GM23338 (cell line): ENCODE results near the gene RPS6KA5. TPM values are rescaled to one million over a fixed set of nuclear protein-coding genes. Genes with fewer than 3 reads are reported as not detected.
"Not testable (repeated sequence)": the region's sequence is repeated elsewhere in the genome, so short reads cannot be mapped to it uniquely, and the experiment has no call there.

ENCODE experiments used
- ATAC-seq: fragments of 200-7000 bp; cut with Tn5 transposase; 3 replicates; pipeline ENCODE4 v1.9.1; 2020
- DNase-seq: peaks from one replicate; pipeline ENCODE4 v3.0.0-alpha.2; 2015; ENCODE audit warnings: low spot score
- H2AFZ ChIP-seq: fragments of 200-600 bp; sonication (generic); 2 replicates; pipeline ENCODE4 v1.8.0; 2016; ENCODE audit warnings: antibody characterized with exemption, mild to moderate bottlenecking, moderate library complexity
- H3F3A ChIP-seq: fragments of 200-600 bp; sonication (generic); replicated peaks from 2 replicates; pipeline ENCODE4 v1.8.0; 2017; ENCODE audit warnings: antibody characterized with exemption, mixed run types, low read depth
- H3K27ac ChIP-seq: fragments of 200-600 bp; sonication (generic); 2 replicates; pipeline ENCODE4 v1.6.1; 2016; ENCODE audit warnings: low read depth
- H3K27me3 ChIP-seq: fragments of 200-600 bp; sonication (generic); 2 replicates; pipeline ENCODE4 v1.8.0; 2016; ENCODE audit warnings: mild to moderate bottlenecking, mixed run types, moderate library complexity; ENCODE audit not compliant: insufficient read depth
- H3K36me3 ChIP-seq: fragments of 200-600 bp; sonication (generic); 2 replicates; pipeline ENCODE4 v1.8.0; 2016; ENCODE audit warnings: mild to moderate bottlenecking; ENCODE audit not compliant: insufficient read depth
- H3K4me1 ChIP-seq: fragments of 200-600 bp; sonication (generic); 2 replicates; pipeline ENCODE4 v1.8.0; 2016; ENCODE audit warnings: mild to moderate bottlenecking, moderate library complexity; ENCODE audit not compliant: insufficient read depth
- H3K4me2 ChIP-seq: fragments of 200-600 bp; sonication (generic); 2 replicates; pipeline ENCODE4 v1.7.1; 2017; ENCODE audit warnings: mixed run types
- H3K4me3 ChIP-seq: fragments of 200-600 bp; sonication (generic); 2 replicates; pipeline ENCODE4 v1.6.1; 2016; ENCODE audit warnings: mixed run types
- H3K79me2 ChIP-seq: fragments of 200-600 bp; sonication (generic); replicated peaks from 2 replicates; pipeline ENCODE4 v1.8.0; 2017; ENCODE audit warnings: mild to moderate bottlenecking; ENCODE audit not compliant: insufficient read depth
- H3K9me2 ChIP-seq: fragments of 200-600 bp; sonication (generic); 2 replicates; pipeline ENCODE4 v1.8.0; 2017; ENCODE audit not compliant: insufficient read depth
- H4K20me1 ChIP-seq: fragments of 200-600 bp; sonication (generic); replicated peaks from 2 replicates; pipeline ENCODE4 v1.8.0; 2017; ENCODE audit warnings: mild to moderate bottlenecking; ENCODE audit not compliant: insufficient read depth
- H3K27ac Mint-ChIP-seq: 2 replicates; pipeline ENCODE4 v1.8.0; 2020; ENCODE audit warnings: inconsistent platforms, mild to moderate bottlenecking, moderate library complexity, mixed read lengths
- H3K27me3 Mint-ChIP-seq: 3 replicates; pipeline ENCODE4 v1.8.0; 2022; ENCODE audit warnings: low read depth, mild to moderate bottlenecking, moderate library complexity, mixed read lengths, inconsistent platforms; ENCODE audit not compliant: insufficient read depth, poor library complexity
- H3K36me3 Mint-ChIP-seq: 3 replicates; pipeline ENCODE4 v1.8.0; 2021; ENCODE audit warnings: low read depth, mild to moderate bottlenecking, inconsistent platforms, moderate library complexity, mixed read lengths
- H3K4me1 Mint-ChIP-seq: 3 replicates; pipeline ENCODE4 v1.8.0; 2020; ENCODE audit warnings: mild to moderate bottlenecking, inconsistent platforms, mixed read lengths
- H3K4me3 Mint-ChIP-seq: 3 replicates; pipeline ENCODE4 v1.8.0; 2021; ENCODE audit warnings: moderate library complexity, mild to moderate bottlenecking, inconsistent platforms, mixed read lengths
- H3K9me3 Mint-ChIP-seq: 3 replicates; pipeline ENCODE4 v1.8.0; 2020; ENCODE audit warnings: moderate library complexity, mild to moderate bottlenecking, inconsistent platforms, mixed read lengths
- CREB1 ChIP-seq: fragments of 250-450 bp; sonication (Bioruptor Pico); IDR thresholded peaks from 2 replicates; pipeline ENCODE4 v1.5.0; 2020; ENCODE audit warnings: low read depth, mild to moderate bottlenecking, moderate library complexity
- EZH2 ChIP-seq: fragments of 200-600 bp; sonication (generic); IDR thresholded peaks from one replicate; pipeline ENCODE4 v1.8.0; 2017; ENCODE audit warnings: antibody characterized with exemption, mild to moderate bottlenecking, low read depth; ENCODE audit not compliant: unreplicated experiment
- EZH2phosphoT487 ChIP-seq: fragments of 200-600 bp; sonication (generic); IDR thresholded peaks from one replicate; pipeline ENCODE4 v1.8.1; 2018; ENCODE audit warnings: antibody characterized with exemption; ENCODE audit not compliant: unreplicated experiment
- NANOG ChIP-seq: IDR thresholded peaks from 2 replicates; pipeline ENCODE4 v1.6.1; 2016; ENCODE audit warnings: antibody characterized with exemption, borderline replicate concordance
- STAT1 ChIP-seq: IDR thresholded peaks from one replicate; pipeline ENCODE4 v1.6.1; 2016; ENCODE audit warnings: antibody characterized with exemption; ENCODE audit not compliant: unreplicated experiment
- ZNF114 ChIP-seq: fragments of 250-450 bp; sonication (Bioruptor Pico); IDR thresholded peaks from 2 replicates; pipeline ENCODE4 v1.5.0; 2020; ENCODE audit warnings: mild to moderate bottlenecking, moderate library complexity
- ZNF462 ChIP-seq: fragments of 250-450 bp; sonication (Bioruptor Pico); IDR thresholded peaks from 2 replicates; pipeline ENCODE4 v1.5.0; 2020; ENCODE audit warnings: mild to moderate bottlenecking, moderate library complexity
- polyA plus RNA-seq: library from polyadenylated mRNA; unstranded; fragments of >200 nt; fragmentation: Nextera tagmentation; extraction: Ambion mirVana; gene quantifications from 2 replicates; pipeline ENCODE4 v1.2.1, GENCODE V29; 2016
- total RNA-seq: library from RNA; depleted of rRNA; stranded (reverse); fragments of >200 nt; shearing (Covaris generic); gene quantifications from 2 replicates; pipeline ENCODE4 v1.2.3, GENCODE V29; 2014
- TF ChIP-seq, protein P1 (sequence below), 2 experiments: fragments of 200-600 bp in 1 of 2; sonication (generic) in 1 of 2; conservative IDR thresholded peaks; 2 replicates each; pipeline versions ENCODE4 v1.5.1 to v1.6.1; 2016 to 2017; ENCODE audit warnings: antibody characterized with exemption in 2 of 2, low read depth in 2 of 2, mild to moderate bottlenecking in 2 of 2, moderate library complexity in 1 of 2
- TF ChIP-seq, protein P2 (sequence below): IDR thresholded peaks from 2 replicates; pipeline ENCODE4 v1.6.1; 2016; ENCODE audit warnings: antibody characterized with exemption
- TF ChIP-seq, protein P3 (sequence below): IDR thresholded peaks from one replicate; pipeline ENCODE4 v1.6.1; 2018; ENCODE audit warnings: antibody characterized with exemption; ENCODE audit not compliant: unreplicated experiment

Gene RPS6KA5
- total and polyA plus RNA-seq, 2 experiments from 2014 or later, result 2.1 to 2.4 TPM

- not testable (repeated sequence) for H3K4me1 ChIP-seq, H3K79me2 ChIP-seq, H3K27ac Mint-ChIP-seq, ATAC-seq, H3K27me3 ChIP-seq, H3K9me2 ChIP-seq, H3K4me3 ChIP-seq, H2AFZ ChIP-seq, H4K20me1 ChIP-seq, H3K27ac ChIP-seq, H3K36me3 ChIP-seq, H3K9me3 Mint-ChIP-seq, H3K27me3 Mint-ChIP-seq, H3K36me3 Mint-ChIP-seq, DNase-seq, H3K4me1 Mint-ChIP-seq, H3K4me3 Mint-ChIP-seq, H3F3A ChIP-seq, H3K4me2 ChIP-seq
These were observed 79.8 kb downstream of the RPS6KA5 start for GRCh38 chr14:90980636-90981035.

GRCh38 chr14:90979515-90979914 is 80.9 kb downstream of the RPS6KA5 start:
- DNase-seq (no peak), ATAC-seq (no peak)
- Histone ChIP-seq H3K79me2 (no peaks in the 10 kb centered on the region), H3K4me3 (no peak overlapping the region), H3K36me3 (no peaks in the 10 kb centered on the region), H3K4me1 (no peaks in the 10 kb centered on the region), H4K20me1 (no peaks in the 10 kb centered on the region; the same call in 1 of the 2 replicates), H3K9me2 (no peaks in the 10 kb centered on the region), H2AFZ (no peak overlapping the region), H3K27me3 (no peaks in the 10 kb centered on the region), H3F3A (no peaks in the 10 kb centered on the region), H3K27ac (no peak overlapping the region), H3K4me2 (no peak overlapping the region)
- Mint-ChIP-seq H3K9me3 (no peaks in the 10 kb centered on the region), H3K27me3 (no peaks in the 10 kb centered on the region), H3K4me1 (no peaks in the 10 kb centered on the region), H3K36me3 (no peaks in the 10 kb centered on the region), H3K4me3 (no peak overlapping the region), H3K27ac (no peak overlapping the region)
- TF ChIP-seq NANOG (no peak), EZH2 (no peak), CREB1 (CRISPR knock-in tag) (no peak), ZNF114 (no peak), EZH2phosphoT487 (no peak), ZNF462 (CRISPR knock-in tag) (no peak), STAT1 (no peak)
- TF ChIP-seq, protein P1, sequence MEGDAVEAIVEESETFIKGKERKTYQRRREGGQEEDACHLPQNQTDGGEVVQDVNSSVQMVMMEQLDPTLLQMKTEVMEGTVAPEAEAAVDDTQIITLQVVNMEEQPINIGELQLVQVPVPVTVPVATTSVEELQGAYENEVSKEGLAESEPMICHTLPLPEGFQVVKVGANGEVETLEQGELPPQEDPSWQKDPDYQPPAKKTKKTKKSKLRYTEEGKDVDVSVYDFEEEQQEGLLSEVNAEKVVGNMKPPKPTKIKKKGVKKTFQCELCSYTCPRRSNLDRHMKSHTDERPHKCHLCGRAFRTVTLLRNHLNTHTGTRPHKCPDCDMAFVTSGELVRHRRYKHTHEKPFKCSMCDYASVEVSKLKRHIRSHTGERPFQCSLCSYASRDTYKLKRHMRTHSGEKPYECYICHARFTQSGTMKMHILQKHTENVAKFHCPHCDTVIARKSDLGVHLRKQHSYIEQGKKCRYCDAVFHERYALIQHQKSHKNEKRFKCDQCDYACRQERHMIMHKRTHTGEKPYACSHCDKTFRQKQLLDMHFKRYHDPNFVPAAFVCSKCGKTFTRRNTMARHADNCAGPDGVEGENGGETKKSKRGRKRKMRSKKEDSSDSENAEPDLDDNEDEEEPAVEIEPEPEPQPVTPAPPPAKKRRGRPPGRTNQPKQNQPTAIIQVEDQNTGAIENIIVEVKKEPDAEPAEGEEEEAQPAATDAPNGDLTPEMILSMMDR (conservative IDR thresholded peaks at IDR 0.05; ENCODE audit: low read depth in 2 of 2), result no peak
- TF ChIP-seq, protein P2, sequence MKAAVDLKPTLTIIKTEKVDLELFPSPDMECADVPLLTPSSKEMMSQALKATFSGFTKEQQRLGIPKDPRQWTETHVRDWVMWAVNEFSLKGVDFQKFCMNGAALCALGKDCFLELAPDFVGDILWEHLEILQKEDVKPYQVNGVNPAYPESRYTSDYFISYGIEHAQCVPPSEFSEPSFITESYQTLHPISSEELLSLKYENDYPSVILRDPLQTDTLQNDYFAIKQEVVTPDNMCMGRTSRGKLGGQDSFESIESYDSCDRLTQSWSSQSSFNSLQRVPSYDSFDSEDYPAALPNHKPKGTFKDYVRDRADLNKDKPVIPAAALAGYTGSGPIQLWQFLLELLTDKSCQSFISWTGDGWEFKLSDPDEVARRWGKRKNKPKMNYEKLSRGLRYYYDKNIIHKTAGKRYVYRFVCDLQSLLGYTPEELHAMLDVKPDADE, result no peak
- TF ChIP-seq, protein P3, sequence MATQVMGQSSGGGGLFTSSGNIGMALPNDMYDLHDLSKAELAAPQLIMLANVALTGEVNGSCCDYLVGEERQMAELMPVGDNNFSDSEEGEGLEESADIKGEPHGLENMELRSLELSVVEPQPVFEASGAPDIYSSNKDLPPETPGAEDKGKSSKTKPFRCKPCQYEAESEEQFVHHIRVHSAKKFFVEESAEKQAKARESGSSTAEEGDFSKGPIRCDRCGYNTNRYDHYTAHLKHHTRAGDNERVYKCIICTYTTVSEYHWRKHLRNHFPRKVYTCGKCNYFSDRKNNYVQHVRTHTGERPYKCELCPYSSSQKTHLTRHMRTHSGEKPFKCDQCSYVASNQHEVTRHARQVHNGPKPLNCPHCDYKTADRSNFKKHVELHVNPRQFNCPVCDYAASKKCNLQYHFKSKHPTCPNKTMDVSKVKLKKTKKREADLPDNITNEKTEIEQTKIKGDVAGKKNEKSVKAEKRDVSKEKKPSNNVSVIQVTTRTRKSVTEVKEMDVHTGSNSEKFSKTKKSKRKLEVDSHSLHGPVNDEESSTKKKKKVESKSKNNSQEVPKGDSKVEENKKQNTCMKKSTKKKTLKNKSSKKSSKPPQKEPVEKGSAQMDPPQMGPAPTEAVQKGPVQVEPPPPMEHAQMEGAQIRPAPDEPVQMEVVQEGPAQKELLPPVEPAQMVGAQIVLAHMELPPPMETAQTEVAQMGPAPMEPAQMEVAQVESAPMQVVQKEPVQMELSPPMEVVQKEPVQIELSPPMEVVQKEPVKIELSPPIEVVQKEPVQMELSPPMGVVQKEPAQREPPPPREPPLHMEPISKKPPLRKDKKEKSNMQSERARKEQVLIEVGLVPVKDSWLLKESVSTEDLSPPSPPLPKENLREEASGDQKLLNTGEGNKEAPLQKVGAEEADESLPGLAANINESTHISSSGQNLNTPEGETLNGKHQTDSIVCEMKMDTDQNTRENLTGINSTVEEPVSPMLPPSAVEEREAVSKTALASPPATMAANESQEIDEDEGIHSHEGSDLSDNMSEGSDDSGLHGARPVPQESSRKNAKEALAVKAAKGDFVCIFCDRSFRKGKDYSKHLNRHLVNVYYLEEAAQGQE, result no peak
